HEK293 (cell line): ENCODE measurements around the gene FUCA1.

Experiments used
- CTCF ChIA-PET: fragments of 350-600 bp; formaldehyde crosslinking; extraction: SDS; loops from one replicate; lab custom pipeline; 2021; ENCODE audit warnings: antibody characterized with exemption; lab: Yijun Ruan, JAX
- POLR2A ChIA-PET: fragments of 300-600 bp; formaldehyde crosslinking; extraction: SDS; loops from one replicate; lab custom pipeline; 2020; ENCODE audit warnings: antibody characterized with exemption, inconsistent platforms; lab: Yijun Ruan, JAX
- H3K27ac ChIP-seq: fragments of 200-500 bp; sonication (Bioruptor generic); 2 replicates; pipeline ENCODE4 v1.5.1; 2014; ENCODE audit warnings: low read depth, low read length, control low read depth, inconsistent platforms; ENCODE audit errors: extremely low read depth
- H3K36me3 ChIP-seq, 2 experiments: fragments of 200-500 bp in 1 of 2; sonication (Bioruptor generic) in 1 of 2; 1 replicate in 1 of 2; 2 replicates in 1 of 2; pipeline ENCODE4 v1.5.1; 2014 to 2017; ENCODE audit warnings: inconsistent platforms in 2 of 2, low read length in 2 of 2; ENCODE audit not compliant: control insufficient read depth in 2 of 2, insufficient read depth in 1 of 2
- H3K4me1 ChIP-seq: fragments of 200-500 bp; sonication (Bioruptor generic); 2 replicates; pipeline ENCODE4 v1.5.1; 2014; ENCODE audit warnings: mild to moderate bottlenecking, low read length, inconsistent platforms; ENCODE audit not compliant: control insufficient read depth, insufficient read depth
- H3K4me3 ChIP-seq: 2 replicates; pipeline ENCODE4 v1.5.1; 2011; ENCODE audit warnings: low read depth, mild to moderate bottlenecking, control low read depth, low read length, moderate library complexity
- H3K9me3 ChIP-seq: fragments of 200-500 bp; sonication (Bioruptor generic); 2 replicates; pipeline ENCODE4 v1.5.1; 2014; ENCODE audit warnings: low read depth, low read length, inconsistent platforms; ENCODE audit not compliant: control insufficient read depth, insufficient read depth
- REPIN1 ChIP-seq: fragments of 450-650 bp; formaldehyde crosslinking; IDR thresholded peaks from 2 replicates; pipeline ENCODE4 v1.5.1; 2017; ENCODE audit warnings: missing biosample characterization, missing genetic modification characterization, low read depth
- SCRT2 ChIP-seq: fragments of 450-650 bp; formaldehyde crosslinking; IDR thresholded peaks from 2 replicates; pipeline ENCODE4 v1.5.1; 2016; ENCODE audit warnings: missing biosample characterization, missing genetic modification characterization
- TRIM28 ChIP-seq: IDR thresholded peaks from 2 replicates; pipeline ENCODE4 v1.6.1; 2011; ENCODE audit warnings: low read length, control low read depth, borderline replicate concordance
- WT1 ChIP-seq: fragments of 450-650 bp; formaldehyde crosslinking; IDR thresholded peaks from 2 replicates; pipeline ENCODE4 v1.5.1; 2016; ENCODE audit warnings: missing biosample characterization, missing genetic modification characterization
- ZFP37 ChIP-seq: fragments of 450-650 bp; formaldehyde crosslinking; IDR thresholded peaks from 2 replicates; pipeline ENCODE4 v1.5.1; 2016; ENCODE audit warnings: missing biosample characterization, missing genetic modification characterization
- ZNF146 ChIP-seq: fragments of 450-650 bp; formaldehyde crosslinking; IDR thresholded peaks from 2 replicates; pipeline ENCODE4 v1.5.1; 2016; ENCODE audit warnings: missing biosample characterization, missing genetic modification characterization
- ZNF175 ChIP-seq: fragments of 450-650 bp; formaldehyde crosslinking; IDR thresholded peaks from 2 replicates; pipeline ENCODE4 v1.5.1; 2016; ENCODE audit warnings: missing biosample characterization, missing genetic modification characterization
- ZNF184 ChIP-seq: fragments of 450-650 bp; IDR thresholded peaks from 2 replicates; pipeline ENCODE4 v1.5.1; 2018; ENCODE audit warnings: missing biosample characterization, mild to moderate bottlenecking, missing genetic modification characterization
- ZNF274 ChIP-seq, 2 experiments: fragments of 200-500 bp in 1 of 2; fragments of 450-650 bp in 1 of 2; sonication (Bioruptor generic) in 1 of 2; formaldehyde crosslinking in 1 of 2; IDR thresholded peaks; 2 replicates each; pipeline versions ENCODE4 v1.5.1 to v1.6.1; 2014 to 2016; ENCODE audit warnings: borderline replicate concordance in 1 of 2, inconsistent platforms in 1 of 2, low read length in 1 of 2, missing biosample characterization in 1 of 2, missing genetic modification characterization in 1 of 2
- ZNF292 ChIP-seq: fragments of 450-650 bp; formaldehyde crosslinking; IDR thresholded peaks from 2 replicates; pipeline ENCODE4 v1.5.1; 2016; ENCODE audit warnings: low read depth, missing biosample characterization, missing genetic modification characterization, borderline replicate concordance
- ZNF335 ChIP-seq: fragments of 450-650 bp; formaldehyde crosslinking; conservative IDR thresholded peaks from 2 replicates; pipeline ENCODE4 v1.5.1; 2016; ENCODE audit warnings: missing biosample characterization, missing genetic modification characterization
- ZNF354C ChIP-seq: fragments of 450-650 bp; formaldehyde crosslinking; IDR thresholded peaks from 2 replicates; pipeline ENCODE4 v1.5.1; 2016; ENCODE audit warnings: missing biosample characterization, missing genetic modification characterization, low read depth, borderline replicate concordance
- ZNF521 ChIP-seq: fragments of 450-650 bp; formaldehyde crosslinking; IDR thresholded peaks from 2 replicates; pipeline ENCODE4 v1.5.1; 2017; ENCODE audit warnings: missing biosample characterization, mild to moderate bottlenecking, missing genetic modification characterization
- ZNF530 ChIP-seq: fragments of 450-650 bp; formaldehyde crosslinking; IDR thresholded peaks from 2 replicates; pipeline ENCODE4 v1.5.1; 2016; ENCODE audit warnings: low read depth, missing biosample characterization, missing genetic modification characterization
- ZNF610 ChIP-seq: fragments of 450-650 bp; formaldehyde crosslinking; IDR thresholded peaks from 2 replicates; pipeline ENCODE4 v1.5.1; 2016; ENCODE audit warnings: missing biosample characterization, missing genetic modification characterization, borderline replicate concordance
- ZNF626 ChIP-seq: fragments of 450-650 bp; sonication (Bioruptor Pico); formaldehyde crosslinking; IDR thresholded peaks from 2 replicates; pipeline ENCODE4 v1.5.1; 2018; ENCODE audit warnings: missing biosample characterization, missing genetic modification characterization, inconsistent platforms
- ZNF658 ChIP-seq: fragments of 450-650 bp; formaldehyde crosslinking; IDR thresholded peaks from 2 replicates; pipeline ENCODE4; 2016; ENCODE audit warnings: missing biosample characterization, missing genetic modification characterization
- TF ChIP-seq, protein P1 (sequence below): fragments of 450-650 bp; formaldehyde crosslinking; IDR thresholded peaks from 2 replicates; pipeline ENCODE4 v1.5.1; 2016; ENCODE audit warnings: missing biosample characterization, missing genetic modification characterization
- TF ChIP-seq, protein P2 (sequence below): fragments of 450-650 bp; formaldehyde crosslinking; IDR thresholded peaks from 2 replicates; pipeline ENCODE4 v1.5.1; 2017; ENCODE audit warnings: missing biosample characterization, missing genetic modification characterization
- TF ChIP-seq, protein P3 (sequence below): fragments of 450-650 bp; formaldehyde crosslinking; IDR thresholded peaks from 2 replicates; pipeline ENCODE4 v1.5.1; 2016; ENCODE audit warnings: missing biosample characterization, missing genetic modification characterization
- TF ChIP-seq, protein P4 (sequence below): fragments of 450-650 bp; formaldehyde crosslinking; IDR thresholded peaks from 2 replicates; pipeline ENCODE4 v1.5.1; 2017; ENCODE audit warnings: missing biosample characterization, missing genetic modification characterization

Gene FUCA1

DNA sequence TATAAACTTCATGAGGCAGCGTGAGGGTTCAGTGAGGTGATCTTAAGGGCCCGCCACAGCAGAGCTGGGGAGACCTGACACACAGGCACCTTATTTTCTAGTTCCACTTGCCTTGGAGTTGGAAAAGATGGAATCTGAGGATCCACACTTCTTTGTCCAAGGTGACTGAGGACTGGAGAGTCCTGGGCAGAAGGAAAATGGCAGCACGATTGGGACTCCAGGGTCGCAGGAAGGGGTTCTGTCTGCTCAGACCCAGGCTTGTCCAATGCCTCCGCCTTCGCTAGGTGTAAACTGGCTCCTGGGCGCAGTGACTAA lies 68.9 kb downstream of the FUCA1 start:
- no peak overlapping the region for H3K27ac ChIP-seq
- POLR2A ChIA-PET, result interaction anchor here (0.5 to 5.5 kb wide), 8 partner anchors 8 to 68 kb away, joined by 3 to 47 read pairs (median 4); partner anchors contain the start of genes ELOA, HMGCL, LYPLA2 and PITHD1
- CTCF ChIA-PET, result interaction anchor here (0.7 to 5.6 kb wide), 5 partner anchors 11 to 401 kb away, joined by 3 to 52 read pairs (median 4); no protein-coding TSS in a partner anchor
- no peaks in the 10 kb centered on the region for H3K9me3 ChIP-seq
- H3K4me1 ChIP-seq, result peaks cover 3% of the 10 kb centered on the region; the same call in 1 of the 2 replicates
- TF ChIP-seq ZNF175 (tag by site-specific recombination), result no peak
- peaks cover 0 to 69% of the 10 kb centered on the region in 2 experiments; a peak in 2 of 3 replicates for H3K36me3 ChIP-seq
- peak overlapping the region; percentile 80 for H3K4me3 ChIP-seq

DNA sequence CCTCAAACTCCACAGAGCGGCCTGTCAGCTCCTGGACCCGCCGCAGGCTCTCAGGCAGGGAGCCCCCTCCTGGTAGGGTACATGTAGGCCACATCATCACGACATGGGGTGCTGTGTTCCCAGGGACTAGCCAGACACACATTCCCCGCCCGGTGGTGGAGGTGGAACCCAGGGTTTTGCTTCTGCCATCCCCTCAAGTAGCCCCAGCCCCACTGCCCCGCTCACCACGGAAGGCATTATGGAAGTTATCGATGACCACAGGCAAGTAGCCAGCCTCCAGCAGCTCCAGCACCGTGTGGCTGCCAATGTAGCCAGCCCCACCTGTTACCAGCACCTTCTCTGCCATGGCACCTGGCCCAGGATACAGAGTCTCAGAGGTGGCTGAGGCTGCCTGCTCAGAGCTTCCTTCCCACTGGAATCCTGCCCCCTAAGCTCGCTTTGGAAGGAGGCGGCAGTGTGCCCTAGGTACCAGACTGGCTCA lies 69.4 kb downstream of the FUCA1 start:
- Histone ChIP-seq H3K4me3 (no peak overlapping the region), H3K36me3 (peaks cover 0 to 67% of the 10 kb centered on the region in 2 experiments; a peak in 2 of 3 replicates), H3K4me1 (peaks cover 3% of the 10 kb centered on the region; the same call in 1 of the 2 replicates)
- TF ChIP-seq WT1 (tag by site-specific recombination) (no peak), SCRT2 (tag by site-specific recombination) (peak; percentile 53)
- TF ChIP-seq, protein P1, sequence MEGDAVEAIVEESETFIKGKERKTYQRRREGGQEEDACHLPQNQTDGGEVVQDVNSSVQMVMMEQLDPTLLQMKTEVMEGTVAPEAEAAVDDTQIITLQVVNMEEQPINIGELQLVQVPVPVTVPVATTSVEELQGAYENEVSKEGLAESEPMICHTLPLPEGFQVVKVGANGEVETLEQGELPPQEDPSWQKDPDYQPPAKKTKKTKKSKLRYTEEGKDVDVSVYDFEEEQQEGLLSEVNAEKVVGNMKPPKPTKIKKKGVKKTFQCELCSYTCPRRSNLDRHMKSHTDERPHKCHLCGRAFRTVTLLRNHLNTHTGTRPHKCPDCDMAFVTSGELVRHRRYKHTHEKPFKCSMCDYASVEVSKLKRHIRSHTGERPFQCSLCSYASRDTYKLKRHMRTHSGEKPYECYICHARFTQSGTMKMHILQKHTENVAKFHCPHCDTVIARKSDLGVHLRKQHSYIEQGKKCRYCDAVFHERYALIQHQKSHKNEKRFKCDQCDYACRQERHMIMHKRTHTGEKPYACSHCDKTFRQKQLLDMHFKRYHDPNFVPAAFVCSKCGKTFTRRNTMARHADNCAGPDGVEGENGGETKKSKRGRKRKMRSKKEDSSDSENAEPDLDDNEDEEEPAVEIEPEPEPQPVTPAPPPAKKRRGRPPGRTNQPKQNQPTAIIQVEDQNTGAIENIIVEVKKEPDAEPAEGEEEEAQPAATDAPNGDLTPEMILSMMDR, result peak; percentile 40; the same call in 1 of the 2 replicates
- TF ChIP-seq, all 188 proteins: peak for 2
- ChIA-PET POLR2A (interaction anchor here (0.6 to 5.5 kb wide), 6 partner anchors 8 to 291 kb away, joined by 3 to 47 read pairs (median 7); partner anchors contain the start of genes ELOA, HMGCL, LYPLA2 and PITHD1), CTCF (interaction anchor here (0.6 to 5.6 kb wide), 6 partner anchors 8 to 360 kb away, joined by 3 to 52 read pairs (median 4); no protein-coding TSS in a partner anchor)
- no peaks in the 10 kb centered on the region for H3K9me3 ChIP-seq
- no peak overlapping the region for H3K27ac ChIP-seq

DNA sequence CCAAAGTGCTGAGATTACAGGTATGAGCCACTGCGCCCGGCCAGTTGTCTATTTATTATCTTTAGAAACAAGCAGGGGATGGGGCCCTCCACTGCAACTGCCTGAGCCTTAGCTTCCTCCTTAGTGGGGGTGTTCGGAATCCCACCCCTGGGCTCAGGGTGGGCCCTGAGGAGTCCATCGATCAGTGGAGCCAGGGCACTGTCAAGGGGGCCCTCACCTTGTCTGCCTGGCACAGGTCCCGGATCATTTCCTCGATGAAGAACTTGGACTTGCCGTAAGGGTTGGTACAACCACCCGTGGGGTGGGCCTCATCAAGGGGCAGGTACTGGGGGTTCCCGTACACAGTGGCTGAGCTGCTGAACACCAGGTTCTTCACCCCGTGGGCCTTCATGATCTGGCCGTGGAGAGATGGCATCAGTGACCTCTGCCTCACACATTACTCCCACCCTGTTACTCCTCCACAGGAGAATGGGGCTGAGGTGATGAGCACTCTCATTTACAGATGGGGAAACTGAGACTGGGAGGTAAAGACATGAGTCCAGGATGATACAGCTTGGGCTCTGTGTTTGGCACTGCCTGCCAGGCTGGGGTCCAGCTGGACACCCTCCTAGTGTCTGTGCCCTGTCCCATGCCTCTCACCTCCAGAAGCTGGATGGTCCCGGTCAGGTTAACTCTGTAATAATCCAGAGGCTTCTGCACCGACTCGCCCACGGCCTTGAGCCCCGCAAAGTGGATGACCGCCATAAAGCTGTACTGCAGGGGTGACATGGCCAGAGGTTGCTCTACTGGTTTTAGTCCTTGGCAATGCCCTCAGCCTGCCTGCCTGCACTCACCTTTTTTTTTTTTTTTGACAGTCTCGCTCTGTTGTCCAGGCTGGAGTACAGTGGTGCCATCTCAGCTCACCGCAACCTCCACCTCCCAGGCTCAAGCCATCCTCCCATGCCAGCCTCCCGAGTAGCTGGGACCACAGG lies 70.3 kb downstream of the FUCA1 start:
- POLR2A ChIA-PET, result interaction anchor here (0.6 to 5.5 kb wide), 6 partner anchors 7 to 243 kb away, joined by 3 to 47 read pairs (median 8); partner anchors contain the start of genes HMGCL, LYPLA2 and PITHD1
- peaks cover 0 to 73% of the 10 kb centered on the region in 2 experiments; a peak in 2 of 3 replicates for H3K36me3 ChIP-seq
- peaks cover 3% of the 10 kb centered on the region; the same call in 1 of the 2 replicates for H3K4me1 ChIP-seq
- CTCF ChIA-PET, result interaction anchor here (0.9 to 5.6 kb wide), 5 partner anchors 8 to 112 kb away, joined by 3 to 52 read pairs (median 4); no protein-coding TSS in a partner anchor
- no peak overlapping the region for H3K27ac ChIP-seq
- H3K4me3 ChIP-seq, result no peak overlapping the region
- no peaks in the 10 kb centered on the region for H3K9me3 ChIP-seq
- TF ChIP-seq ZNF335 (tag by site-specific recombination) (no peak), ZNF354C (no peak), ZNF530 (tag by site-specific recombination) (no peak), ZNF274 (IDR thresholded peaks at IDR 0.05; ENCODE audit: low read length) (no peak), ZNF274 (tag by site-specific recombination; IDR thresholded peaks at IDR 0.05; ENCODE audit: borderline replicate concordance) (no peak), ZNF184 (no peak), ZNF146 (tag by site-specific recombination) (no peak), ZNF521 (no peak), TRIM28 (no peak), WT1 (tag by site-specific recombination) (no peak), ZNF626 (tag by site-specific recombination) (no peak), ZFP37 (tag by site-specific recombination) (no peak), ZNF610 (no peak), REPIN1 (tag by site-specific recombination) (no peak), ZNF658 (no peak), ZNF292 (no peak)
- TF ChIP-seq, protein P2, sequence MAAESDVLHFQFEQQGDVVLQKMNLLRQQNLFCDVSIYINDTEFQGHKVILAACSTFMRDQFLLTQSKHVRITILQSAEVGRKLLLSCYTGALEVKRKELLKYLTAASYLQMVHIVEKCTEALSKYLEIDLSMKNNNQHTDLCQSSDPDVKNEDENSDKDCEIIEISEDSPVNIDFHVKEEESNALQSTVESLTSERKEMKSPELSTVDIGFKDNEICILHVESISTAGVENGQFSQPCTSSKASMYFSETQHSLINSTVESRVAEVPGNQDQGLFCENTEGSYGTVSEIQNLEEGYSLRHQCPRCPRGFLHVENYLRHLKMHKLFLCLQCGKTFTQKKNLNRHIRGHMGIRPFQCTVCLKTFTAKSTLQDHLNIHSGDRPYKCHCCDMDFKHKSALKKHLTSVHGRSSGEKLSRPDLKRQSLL, result no peak
- TF ChIP-seq, protein P3, sequence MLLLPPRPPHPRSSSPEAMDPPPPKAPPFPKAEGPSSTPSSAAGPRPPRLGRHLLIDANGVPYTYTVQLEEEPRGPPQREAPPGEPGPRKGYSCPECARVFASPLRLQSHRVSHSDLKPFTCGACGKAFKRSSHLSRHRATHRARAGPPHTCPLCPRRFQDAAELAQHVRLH, result no peak
- TF ChIP-seq, protein P4, sequence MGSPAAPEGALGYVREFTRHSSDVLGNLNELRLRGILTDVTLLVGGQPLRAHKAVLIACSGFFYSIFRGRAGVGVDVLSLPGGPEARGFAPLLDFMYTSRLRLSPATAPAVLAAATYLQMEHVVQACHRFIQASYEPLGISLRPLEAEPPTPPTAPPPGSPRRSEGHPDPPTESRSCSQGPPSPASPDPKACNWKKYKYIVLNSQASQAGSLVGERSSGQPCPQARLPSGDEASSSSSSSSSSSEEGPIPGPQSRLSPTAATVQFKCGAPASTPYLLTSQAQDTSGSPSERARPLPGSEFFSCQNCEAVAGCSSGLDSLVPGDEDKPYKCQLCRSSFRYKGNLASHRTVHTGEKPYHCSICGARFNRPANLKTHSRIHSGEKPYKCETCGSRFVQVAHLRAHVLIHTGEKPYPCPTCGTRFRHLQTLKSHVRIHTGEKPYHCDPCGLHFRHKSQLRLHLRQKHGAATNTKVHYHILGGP (tag by site-specific recombination), result no peak
